Muscle layer of duodenum (tissue), 2 donors: Measurements from ENCODE around the gene NRXN3.

Experiments used
- H3K27ac ChIP-seq: one replicate; pipeline ENCODE4 v1.7.0; 2013; ENCODE audit warnings: mild to moderate bottlenecking, low read length
- H3K27me3 ChIP-seq: one replicate; pipeline ENCODE4 v1.7.0; 2013; ENCODE audit warnings: low read depth, mild to moderate bottlenecking, control low read depth, low read length
- H3K36me3 ChIP-seq, 2 donors: one replicate each; pipeline ENCODE4 v1.7.0; 2013; ENCODE audit warnings: low read length in 2 of 2, control low read depth in 1 of 2, mild to moderate bottlenecking in 1 of 2; ENCODE audit not compliant: insufficient read depth in 2 of 2, control insufficient read depth in 1 of 2
- H3K4me1 ChIP-seq, 2 donors: one replicate each; pipeline ENCODE4 v1.7.0; 2013; ENCODE audit warnings: low read length in 2 of 2, mild to moderate bottlenecking in 2 of 2, control low read depth in 1 of 2, moderate library complexity in 1 of 2; ENCODE audit not compliant: insufficient read depth in 2 of 2, control insufficient read depth in 1 of 2
- H3K4me3 ChIP-seq, 2 donors: one replicate each; pipeline ENCODE4 v1.7.0; 2013; ENCODE audit warnings: low read length in 2 of 2, low read depth in 1 of 2, mild to moderate bottlenecking in 1 of 2
- H3K9me3 ChIP-seq, 2 donors: one replicate each; pipeline ENCODE4 v1.7.0; 2013; ENCODE audit warnings: low read length in 2 of 2, control low read depth in 1 of 2, mild to moderate bottlenecking in 1 of 2; ENCODE audit not compliant: control insufficient read depth in 1 of 2
- donor health status: healthy.

Gene NRXN3

GRCh38 chr14:79890527-79890926 is 1720.4 kb downstream of the NRXN3 start:
- Histone ChIP-seq H3K27ac (no peak overlapping the region), H3K4me3 (no peak overlapping the region), H3K27me3 (no peaks in the 10 kb centered on the region), H3K4me1 (no peaks in the 10 kb centered on the region), H3K36me3 (no peaks in the 10 kb centered on the region), H3K9me3 (no peaks in the 10 kb centered on the region)

GRCh38 chr14:79896009-79896408 is 1725.8 kb downstream of the NRXN3 start:
- Histone ChIP-seq H3K36me3 (no peaks in the 10 kb centered on the region), H3K4me1 (no peaks in the 10 kb centered on the region), H3K4me3 (no peak overlapping the region), H3K27ac (no peak overlapping the region), H3K9me3 (no peaks in the 10 kb centered on the region), H3K27me3 (no peaks in the 10 kb centered on the region)

- no peak overlapping the region for H3K4me3 ChIP-seq
- H3K36me3 ChIP-seq, result no peaks in the 10 kb centered on the region
- H3K27me3 ChIP-seq, result no peaks in the 10 kb centered on the region
- H3K27ac ChIP-seq, result no peak overlapping the region
- no peaks in the 10 kb centered on the region for H3K4me1 ChIP-seq
- no peaks in the 10 kb centered on the region for H3K9me3 ChIP-seq
These were observed 1729.4 kb downstream of the NRXN3 start for GRCh38 chr14:79899610-79900009.

GRCh38 chr14:79904497-79904896 is 1734.3 kb downstream of the NRXN3 start:
- Histone ChIP-seq H3K36me3 (no peaks in the 10 kb centered on the region), H3K4me3 (no peak overlapping the region), H3K9me3 (no peaks in the 10 kb centered on the region), H3K27me3 (no peaks in the 10 kb centered on the region), H3K4me1 (no peaks in the 10 kb centered on the region), H3K27ac (no peak overlapping the region)

GRCh38 chr14:79906994-79907393 is 1736.8 kb downstream of the NRXN3 start:
- no peak overlapping the region for H3K27ac ChIP-seq
- no peak overlapping the region for H3K4me3 ChIP-seq
- H3K4me1 ChIP-seq, result no peaks in the 10 kb centered on the region
- H3K27me3 ChIP-seq, result no peaks in the 10 kb centered on the region
- no peaks in the 10 kb centered on the region for H3K36me3 ChIP-seq
- H3K9me3 ChIP-seq, result no peaks in the 10 kb centered on the region

- H3K36me3 ChIP-seq, result no peaks in the 10 kb centered on the region
- no peaks in the 10 kb centered on the region for H3K27me3 ChIP-seq
- no peak overlapping the region for H3K4me3 ChIP-seq
- H3K4me1 ChIP-seq, result no peaks in the 10 kb centered on the region
- H3K27ac ChIP-seq, result no peak overlapping the region
- H3K9me3 ChIP-seq, result no peaks in the 10 kb centered on the region
These were observed 1739.9 kb downstream of the NRXN3 start for GRCh38 chr14:79910086-79910485.

- no peak overlapping the region for H3K27ac ChIP-seq
- no peaks in the 10 kb centered on the region for H3K4me1 ChIP-seq
- no peaks in the 10 kb centered on the region for H3K36me3 ChIP-seq
- no peaks in the 10 kb centered on the region for H3K9me3 ChIP-seq
- H3K27me3 ChIP-seq, result no peaks in the 10 kb centered on the region
- no peak overlapping the region for H3K4me3 ChIP-seq
These were observed 1741.6 kb downstream of the NRXN3 start for GRCh38 chr14:79911744-79912143.

GRCh38 chr14:79914595-79914994 is 1744.4 kb downstream of the NRXN3 start:
- no peak overlapping the region for H3K27ac ChIP-seq
- no peaks in the 10 kb centered on the region for H3K4me1 ChIP-seq
- no peaks in the 10 kb centered on the region for H3K36me3 ChIP-seq
- no peak overlapping the region for H3K4me3 ChIP-seq
- no peaks in the 10 kb centered on the region for H3K27me3 ChIP-seq
- no peaks in the 10 kb centered on the region for H3K9me3 ChIP-seq

- Histone ChIP-seq H3K9me3 (no peaks in the 10 kb centered on the region), H3K36me3 (no peaks in the 10 kb centered on the region), H3K27ac (no peak overlapping the region), H3K27me3 (no peaks in the 10 kb centered on the region), H3K4me1 (no peaks in the 10 kb centered on the region), H3K4me3 (no peak overlapping the region)
These were observed 1745.2 kb downstream of the NRXN3 start for GRCh38 chr14:79915406-79915805.

GRCh38 chr14:79916281-79916680 is 1746.1 kb downstream of the NRXN3 start:
- H3K9me3 ChIP-seq, result no peaks in the 10 kb centered on the region

GRCh38 chr14:79916892-79917291 is 1746.7 kb downstream of the NRXN3 start:
- Histone ChIP-seq H3K4me1 (no peaks in the 10 kb centered on the region), H3K9me3 (no peaks in the 10 kb centered on the region), H3K36me3 (no peaks in the 10 kb centered on the region), H3K4me3 (no peak overlapping the region), H3K27me3 (no peaks in the 10 kb centered on the region), H3K27ac (no peak overlapping the region)

More at GRCh38 chr14:79916281-79916680, 1746.1 kb downstream of the NRXN3 start:
- H3K4me1 ChIP-seq, result no peaks in the 10 kb centered on the region
- no peaks in the 10 kb centered on the region for H3K36me3 ChIP-seq
- no peak overlapping the region for H3K4me3 ChIP-seq
- H3K27ac ChIP-seq, result no peak overlapping the region
- no peaks in the 10 kb centered on the region for H3K27me3 ChIP-seq
